ENCODE measurements around the gene ICA1.
A peak's percentile ranks its signal among the peaks of the same experiment; 100 is the strongest.
"Not testable (repeated sequence)": the region's sequence is repeated elsewhere in the genome, so short reads cannot be mapped to it uniquely, and the experiment has no call there.

Gene ICA1

DNA sequence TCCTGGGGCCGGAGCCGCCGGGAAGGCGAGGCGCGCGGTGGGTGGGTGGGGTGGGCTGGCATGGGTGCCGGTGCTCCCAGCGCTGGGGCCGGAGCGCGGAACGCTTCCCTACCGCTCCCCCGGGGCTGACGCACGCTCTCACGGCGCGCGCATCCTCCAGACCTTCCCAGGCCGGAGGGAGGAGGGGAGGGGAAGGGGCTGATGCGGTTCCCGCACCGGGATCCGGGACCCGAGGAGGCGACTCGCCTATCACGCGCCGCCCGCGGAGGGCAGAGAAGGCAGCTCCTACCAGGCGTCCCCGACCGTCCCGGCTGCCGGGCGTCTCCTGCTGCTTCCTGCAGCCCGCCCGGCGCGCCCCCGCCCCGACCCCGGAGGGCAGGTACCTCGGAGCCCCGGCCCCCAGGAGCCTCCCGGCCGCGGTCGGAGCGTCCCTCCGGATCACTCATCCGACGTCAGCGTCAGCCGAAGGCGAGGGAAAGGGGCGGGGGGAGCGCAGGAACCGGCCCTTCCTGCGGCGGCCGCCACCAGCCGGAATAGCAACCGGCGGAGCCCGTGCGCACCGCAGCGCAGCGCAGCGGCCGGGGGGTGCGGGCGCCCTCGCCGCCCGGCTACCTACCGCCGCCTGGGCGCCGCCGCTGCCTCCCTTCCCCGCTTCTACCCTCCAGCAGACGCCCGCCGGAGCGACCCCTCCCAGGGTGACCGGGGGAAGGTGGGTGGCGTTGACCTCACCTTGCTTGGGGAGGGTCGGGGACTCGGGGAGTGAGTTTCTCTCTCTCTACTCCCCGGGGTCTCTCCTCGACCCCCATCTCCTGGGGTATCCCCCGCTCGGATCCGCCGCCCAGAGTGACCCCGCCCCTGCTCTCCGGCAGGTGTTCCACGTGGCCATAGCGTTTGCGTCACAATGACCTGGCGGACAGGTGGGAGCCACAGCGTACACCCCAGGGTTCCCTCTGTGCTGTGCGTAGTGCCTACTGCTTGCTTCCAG lies at the start of gene ICA1:
Gene ICA1, minus strand, starts transcription at position 457 of the 985 bp plus-strand sequence. CDS start 26,241 bp downstream, outside the sequence.
- TF ChIP-seq, protein P1, sequence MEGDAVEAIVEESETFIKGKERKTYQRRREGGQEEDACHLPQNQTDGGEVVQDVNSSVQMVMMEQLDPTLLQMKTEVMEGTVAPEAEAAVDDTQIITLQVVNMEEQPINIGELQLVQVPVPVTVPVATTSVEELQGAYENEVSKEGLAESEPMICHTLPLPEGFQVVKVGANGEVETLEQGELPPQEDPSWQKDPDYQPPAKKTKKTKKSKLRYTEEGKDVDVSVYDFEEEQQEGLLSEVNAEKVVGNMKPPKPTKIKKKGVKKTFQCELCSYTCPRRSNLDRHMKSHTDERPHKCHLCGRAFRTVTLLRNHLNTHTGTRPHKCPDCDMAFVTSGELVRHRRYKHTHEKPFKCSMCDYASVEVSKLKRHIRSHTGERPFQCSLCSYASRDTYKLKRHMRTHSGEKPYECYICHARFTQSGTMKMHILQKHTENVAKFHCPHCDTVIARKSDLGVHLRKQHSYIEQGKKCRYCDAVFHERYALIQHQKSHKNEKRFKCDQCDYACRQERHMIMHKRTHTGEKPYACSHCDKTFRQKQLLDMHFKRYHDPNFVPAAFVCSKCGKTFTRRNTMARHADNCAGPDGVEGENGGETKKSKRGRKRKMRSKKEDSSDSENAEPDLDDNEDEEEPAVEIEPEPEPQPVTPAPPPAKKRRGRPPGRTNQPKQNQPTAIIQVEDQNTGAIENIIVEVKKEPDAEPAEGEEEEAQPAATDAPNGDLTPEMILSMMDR (conservative IDR thresholded peaks at IDR 0.05; ENCODE audit: control insufficient read depth, insufficient read depth, low read depth, low read length) = no peak
- DNase-seq (ENCODE audit: low read depth) = peak; percentile 13
- H3K4me3 ChIP-seq (ENCODE audit: control insufficient read depth, low read depth, low read length) = peak within 1 kb of the TSS; percentile 34

DNA sequence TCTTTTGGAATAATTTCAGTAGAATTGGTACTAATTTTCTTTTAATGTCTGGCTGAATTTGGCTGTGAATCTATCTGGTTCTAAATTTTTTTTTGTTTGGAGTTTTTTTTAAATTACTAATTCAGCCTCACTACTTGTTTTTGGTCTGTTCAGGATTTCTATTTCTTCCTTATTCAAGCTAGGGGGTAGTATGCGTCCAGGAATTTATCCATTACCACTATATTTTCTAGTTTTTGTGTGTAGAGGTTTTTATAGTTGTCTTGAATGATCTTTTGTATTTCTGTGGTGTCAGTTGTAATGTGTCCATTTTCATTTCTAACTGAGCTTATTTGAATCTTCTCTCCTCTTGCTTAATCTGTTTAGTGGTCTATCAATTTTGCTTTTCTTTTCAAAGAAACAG lies 48.9 kb upstream of the ICA1 start:
- TF ChIP-seq, protein P1 (conservative IDR thresholded peaks at IDR 0.05; ENCODE audit: control insufficient read depth, insufficient read depth, low read depth, low read length) = no peak
- no peak overlapping the region for H3K4me3 ChIP-seq (ENCODE audit: control insufficient read depth, low read depth, low read length)
- DNase-seq (ENCODE audit: low read depth) = no peak

DNA sequence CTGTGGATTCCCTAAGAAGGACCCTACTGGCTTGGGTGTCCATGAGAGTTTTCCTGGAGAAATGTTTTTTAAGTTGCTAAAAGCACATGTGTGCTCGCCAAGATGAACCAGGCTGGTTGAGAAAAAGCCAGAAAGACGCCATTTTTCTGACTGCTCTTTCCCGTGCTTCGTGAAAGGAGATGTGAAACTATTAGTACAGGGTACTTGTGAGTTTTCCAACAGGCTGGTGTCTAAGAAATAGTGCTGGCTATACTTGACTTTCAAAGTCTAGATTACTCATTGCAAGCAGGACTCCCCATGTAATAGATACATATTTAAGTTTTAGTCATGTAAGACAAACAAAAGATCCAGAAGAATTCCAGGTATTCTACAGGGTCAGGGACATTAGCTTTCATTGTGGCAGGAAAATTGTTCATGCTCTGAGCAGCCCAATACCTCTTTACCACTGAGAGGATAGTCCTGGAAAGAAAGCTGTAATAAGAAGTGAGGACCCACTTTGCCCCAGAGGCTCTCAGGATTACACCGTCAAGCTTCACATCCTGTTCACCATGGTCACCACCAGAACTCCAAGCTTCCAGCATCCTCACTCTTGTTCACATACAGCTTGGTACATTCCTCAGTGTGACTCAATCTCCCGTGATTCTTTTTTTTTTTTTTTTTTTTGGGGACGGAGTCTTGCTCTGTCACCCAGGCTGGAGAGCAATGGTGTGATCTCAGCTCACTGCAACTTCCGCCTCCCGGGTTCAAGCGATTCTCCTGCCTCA lies 43.8 kb upstream of the ICA1 start:
- TF ChIP-seq, protein P1 (conservative IDR thresholded peaks at IDR 0.05; ENCODE audit: control insufficient read depth, insufficient read depth, low read depth, low read length) = no peak

DNA sequence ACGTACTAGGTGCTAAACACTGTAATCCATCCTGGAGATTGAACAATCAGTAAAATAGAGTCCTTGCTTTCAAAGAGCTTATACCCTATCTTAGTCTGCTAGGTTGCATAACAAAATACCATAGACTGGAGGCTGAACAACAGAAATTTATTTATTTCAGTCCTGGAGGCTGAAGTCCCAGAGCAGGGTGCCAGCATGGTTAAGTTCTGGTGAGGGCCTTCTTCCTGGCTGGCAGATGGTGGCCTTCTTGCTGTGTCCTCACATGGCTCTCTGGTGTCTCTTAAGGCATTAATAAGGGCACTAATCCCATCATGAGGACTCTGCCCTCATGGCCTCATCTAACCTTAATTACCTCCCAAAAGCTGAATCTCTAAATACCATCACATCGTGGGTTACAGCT lies 43.1 kb upstream of the ICA1 start:
- H3K4me3 ChIP-seq (ENCODE audit: control insufficient read depth, low read depth, low read length) = no peak overlapping the region
- no peak for DNase-seq (ENCODE audit: low read depth)
- TF ChIP-seq, protein P1 (conservative IDR thresholded peaks at IDR 0.05; ENCODE audit: control insufficient read depth, insufficient read depth, low read depth, low read length) = no peak

More for the DNA sequence above, 43.8 kb upstream of the ICA1 start:
- no peak for DNase-seq (ENCODE audit: low read depth)
- no peak overlapping the region for H3K4me3 ChIP-seq (ENCODE audit: control insufficient read depth, low read depth, low read length)

DNA sequence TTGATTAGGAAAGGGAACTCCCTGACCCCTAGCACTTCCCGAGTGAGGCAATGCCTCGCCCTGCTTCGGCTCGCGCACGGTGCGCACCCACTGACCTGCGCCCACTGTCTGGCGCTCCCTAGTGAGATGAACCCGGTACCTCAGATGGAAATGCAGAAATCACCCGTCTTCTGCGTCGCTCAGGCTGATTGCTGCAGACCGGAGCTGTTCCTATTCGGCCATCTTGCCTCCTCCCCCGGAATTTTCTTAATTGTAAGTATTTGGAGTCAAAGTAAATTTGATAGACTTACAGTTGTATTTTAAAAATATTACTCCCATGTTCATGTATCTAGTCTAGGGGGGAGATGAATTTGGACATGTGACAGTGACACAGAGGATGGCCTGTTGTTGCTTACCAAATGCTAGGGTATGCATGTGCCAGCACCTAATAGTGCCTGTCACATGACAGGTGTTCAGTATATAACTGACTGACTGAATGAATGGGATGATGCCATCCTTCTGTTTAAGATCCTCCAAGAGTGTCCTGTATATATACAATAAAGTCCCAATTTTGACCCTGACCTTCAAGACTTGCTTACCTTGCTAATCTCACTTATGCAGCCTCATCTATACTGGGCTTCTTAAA lies 42.0 kb upstream of the ICA1 start:
- no peak for DNase-seq (ENCODE audit: low read depth)
- TF ChIP-seq, protein P1 (conservative IDR thresholded peaks at IDR 0.05; ENCODE audit: control insufficient read depth, insufficient read depth, low read depth, low read length) = no peak
- H3K4me3 ChIP-seq (ENCODE audit: control insufficient read depth, low read depth, low read length) = no peak overlapping the region

DNA sequence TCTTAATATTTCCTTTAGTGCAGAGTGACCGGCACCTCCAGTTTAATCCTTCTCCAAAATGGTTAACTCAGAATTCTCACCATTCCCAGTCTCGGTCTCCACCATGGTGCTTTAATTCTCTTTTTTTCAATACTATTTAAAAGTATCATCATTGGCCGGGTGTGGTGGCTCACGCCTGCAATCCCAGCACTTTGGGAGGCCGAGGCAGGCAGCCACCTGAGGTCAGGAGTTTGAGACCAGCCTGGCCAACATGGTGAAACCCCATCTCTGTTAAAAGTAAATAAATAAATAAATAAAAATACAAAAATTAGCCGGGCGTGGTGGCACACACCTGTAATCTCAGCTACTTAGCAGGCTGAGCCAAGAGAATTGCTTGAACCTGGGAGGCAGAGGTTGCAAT lies 35.1 kb upstream of the ICA1 start:
- not testable (repeated sequence) for DNase-seq (ENCODE audit: low read depth); H3K4me3 ChIP-seq (ENCODE audit: control insufficient read depth, low read depth, low read length)
